Measurements from ENCODE around the gene SOBP.

SOBP gene

GRCh38 chr6:107677399-107677798 lies 187.5 kb downstream of the SOBP start:
- DNase-seq (ENCODE audit: low read depth in 1 of 2, low spot score in 1 of 2): no peak

- no peak for DNase-seq (ENCODE audit: low read depth in 1 of 2, low spot score in 1 of 2)
Measured at GRCh38 chr6:107679457-107679856, 189.5 kb downstream of the SOBP start.

- DNase-seq (ENCODE audit: low read depth in 1 of 2, low spot score in 1 of 2): no peak
Measured at GRCh38 chr6:107682721-107683120, 192.8 kb downstream of the SOBP start.

GRCh38 chr6:107683183-107683582 lies 193.3 kb downstream of the SOBP start:
- no peak for DNase-seq (ENCODE audit: low read depth in 1 of 2, low spot score in 1 of 2)

- no peak for DNase-seq (ENCODE audit: low read depth in 1 of 2, low spot score in 1 of 2)
Measured at GRCh38 chr6:107684996-107685395, 195.1 kb downstream of the SOBP start.

- no peak for DNase-seq (ENCODE audit: low read depth in 1 of 2, low spot score in 1 of 2)
Measured at GRCh38 chr6:107689190-107689589, 199.3 kb downstream of the SOBP start.

- no peak for DNase-seq (ENCODE audit: low read depth in 1 of 2, low spot score in 1 of 2)
Measured at GRCh38 chr6:107689951-107690642, 200.2 kb downstream of the SOBP start.

- DNase-seq (ENCODE audit: low read depth in 1 of 2, low spot score in 1 of 2): no peak
Measured at GRCh38 chr6:107690643-107691061, 200.7 kb downstream of the SOBP start.

- no peak for DNase-seq (ENCODE audit: low read depth in 1 of 2, low spot score in 1 of 2)
Measured at GRCh38 chr6:107691062-107691751, 201.3 kb downstream of the SOBP start.

- DNase-seq (ENCODE audit: low read depth in 1 of 2, low spot score in 1 of 2): no peak
Measured at GRCh38 chr6:107692351-107692750, 202.4 kb downstream of the SOBP start.

- DNase-seq (ENCODE audit: low read depth in 1 of 2, low spot score in 1 of 2): no peak
Measured at GRCh38 chr6:107695061-107695720, 205.3 kb downstream of the SOBP start.

GRCh38 chr6:107697682-107698081 lies 207.8 kb downstream of the SOBP start:
- no peak for DNase-seq (ENCODE audit: low read depth in 1 of 2, low spot score in 1 of 2)

GRCh38 chr6:107698146-107698545 lies 208.2 kb downstream of the SOBP start:
- no peak for DNase-seq (ENCODE audit: low read depth in 1 of 2, low spot score in 1 of 2)

GRCh38 chr6:107699254-107699653 lies 209.3 kb downstream of the SOBP start:
- DNase-seq (ENCODE audit: low read depth in 1 of 2, low spot score in 1 of 2): no peak

- DNase-seq (ENCODE audit: low read depth in 1 of 2, low spot score in 1 of 2): no peak
Measured at GRCh38 chr6:107699697-107700325, 209.9 kb downstream of the SOBP start.

- DNase-seq (ENCODE audit: low read depth in 1 of 2, low spot score in 1 of 2): no peak
Measured at GRCh38 chr6:107703606-107704005, 213.7 kb downstream of the SOBP start.

- no peak for DNase-seq (ENCODE audit: low read depth in 1 of 2, low spot score in 1 of 2)
Measured at GRCh38 chr6:107704347-107705013, 214.6 kb downstream of the SOBP start.

GRCh38 chr6:107706516-107707115 lies 216.7 kb downstream of the SOBP start:
- DNase-seq (ENCODE audit: low read depth in 1 of 2, low spot score in 1 of 2): no peak

- no peak for DNase-seq (ENCODE audit: low read depth in 1 of 2, low spot score in 1 of 2)
Measured at GRCh38 chr6:107707346-107708275, 217.7 kb downstream of the SOBP start.

GRCh38 chr6:107708435-107708834 lies 218.5 kb downstream of the SOBP start:
- DNase-seq (ENCODE audit: low read depth in 1 of 2, low spot score in 1 of 2): no peak
